ENCODE data around the gene SRC.

Gene SRC

GRCh38 chr20:37350649-37351574, 5.0 kb downstream of the SRC start:
- no peak for DNase-seq (ENCODE audit: low spot score)

- no peak for DNase-seq (ENCODE audit: low spot score)
These were observed 6.0 kb downstream of the SRC start for GRCh38 chr20:37351689-37352607.

GRCh38 chr20:37352608-37352980, 6.7 kb downstream of the SRC start:
- no peak for DNase-seq (ENCODE audit: low spot score)

- DNase-seq (ENCODE audit: low spot score): no peak
These were observed 7.4 kb downstream of the SRC start for GRCh38 chr20:37353285-37353849.

- DNase-seq (ENCODE audit: low spot score): no peak
These were observed 8.6 kb downstream of the SRC start for GRCh38 chr20:37354210-37355195.

- no peak for DNase-seq (ENCODE audit: low spot score)
These were observed 9.6 kb downstream of the SRC start for GRCh38 chr20:37355252-37356180.

- no peak for DNase-seq (ENCODE audit: low spot score)
These were observed 10.4 kb downstream of the SRC start for GRCh38 chr20:37356387-37356786.

- DNase-seq (ENCODE audit: low spot score): no peak
These were observed 11.0 kb downstream of the SRC start for GRCh38 chr20:37356961-37357371.

GRCh38 chr20:37357481-37358365, 11.8 kb downstream of the SRC start:
- DNase-seq (ENCODE audit: low spot score): no peak

- DNase-seq (ENCODE audit: low spot score): no peak
These were observed 12.6 kb downstream of the SRC start for GRCh38 chr20:37358366-37359150.

- no peak for DNase-seq (ENCODE audit: low spot score)
These were observed 13.4 kb downstream of the SRC start for GRCh38 chr20:37359331-37359730.

- DNase-seq (ENCODE audit: low spot score): no peak
These were observed 13.9 kb downstream of the SRC start for GRCh38 chr20:37359836-37360235.

GRCh38 chr20:37360391-37361115, 14.6 kb downstream of the SRC start:
- DNase-seq (ENCODE audit: low spot score): no peak

GRCh38 chr20:37361336-37361735, 15.4 kb downstream of the SRC start:
- DNase-seq (ENCODE audit: low spot score): no peak

GRCh38 chr20:37362231-37362792, 16.4 kb downstream of the SRC start:
- no peak for DNase-seq (ENCODE audit: low spot score)

GRCh38 chr20:37362821-37363220, 16.9 kb downstream of the SRC start:
- DNase-seq (ENCODE audit: low spot score): no peak
